Measurements from ENCODE around the gene CNKSR1. TPM values are rescaled to one million over a fixed set of nuclear protein-coding genes. Genes with fewer than 3 reads are reported as not detected.

Gene CNKSR1
- total and polyA plus RNA-seq, 9 donors: 0.73 to 16.8 (median 5.8) TPM

- no peak overlapping the region for H3K27ac ChIP-seq
- intact Hi-C loops (cut with DNase I): loop anchor here (5.0 to 10.0 kb wide), 2 partner anchors 43 to 110 kb away; no protein-coding TSS in a partner anchor
- no peaks in the 10 kb centered on the region for H3K4me1 ChIP-seq (ENCODE audit: insufficient read depth)
- TF ChIP-seq POLR2A (IDR thresholded peaks at IDR 0.05) (no peak), EP300 (IDR thresholded peaks at IDR 0.05) (no peak), CTCF (IDR thresholded peaks at IDR 0.05) (peak; percentile 35 to 61 (median 61))
- no peak overlapping the region for H3K4me3 ChIP-seq
- WGBS, 3 donors: 17 to 25% (median 23%) methylated on average over 18 to 19 of the region's 19 CpGs
- DNase-seq: peak; percentile 64 to 79 (median 75)
- H3K27me3 ChIP-seq: no peaks in the 10 kb centered on the region
- no peaks in the 10 kb centered on the region for H3K36me3 ChIP-seq
- no peaks in the 10 kb centered on the region for H3K9me3 ChIP-seq
Observed at GRCh38 chr1:26145041-26145959, 32.0 kb upstream of the CNKSR1 start.

GRCh38 chr1:26145960-26146294 is 31.4 kb upstream of the CNKSR1 start:
- intact Hi-C loops (cut with DNase I): loop anchor here (5.0 to 10.0 kb wide), 2 partner anchors 44 to 111 kb away; no protein-coding TSS in a partner anchor
- Histone ChIP-seq H3K4me1 (ENCODE audit: insufficient read depth) (no peaks in the 10 kb centered on the region), H3K27me3 (no peaks in the 10 kb centered on the region), H3K36me3 (no peaks in the 10 kb centered on the region), H3K4me3 (no peak overlapping the region), H3K27ac (no peak overlapping the region), H3K9me3 (no peaks in the 10 kb centered on the region)
- DNase-seq: no peak
- TF ChIP-seq EP300 (IDR thresholded peaks at IDR 0.05) (no peak), CTCF (IDR thresholded peaks at IDR 0.05) (no peak), POLR2A (IDR thresholded peaks at IDR 0.05) (no peak)
- WGBS, 3 donors: 18 to 32% (median 27%) methylated on average over 6 of the region's 6 CpGs

- H3K4me1 ChIP-seq (ENCODE audit: insufficient read depth): no peaks in the 10 kb centered on the region
- no peaks in the 10 kb centered on the region for H3K36me3 ChIP-seq
- H3K27me3 ChIP-seq: no peaks in the 10 kb centered on the region
- no peak for DNase-seq
- H3K9me3 ChIP-seq: no peaks in the 10 kb centered on the region
- TF ChIP-seq CTCF (IDR thresholded peaks at IDR 0.05) (no peak), POLR2A (IDR thresholded peaks at IDR 0.05) (no peak), EP300 (IDR thresholded peaks at IDR 0.05) (no peak)
- no peak overlapping the region for H3K4me3 ChIP-seq
- no peak overlapping the region for H3K27ac ChIP-seq
- intact Hi-C loops (cut with DNase I): loop anchor here (5.0 to 10.0 kb wide), 2 partner anchors 47 to 114 kb away; no protein-coding TSS in a partner anchor
Observed at GRCh38 chr1:26148887-26149286, 28.4 kb upstream of the CNKSR1 start.

GRCh38 chr1:26153966-26154532 is 23.2 kb upstream of the CNKSR1 start:
- Histone ChIP-seq H3K9me3 (no peaks in the 10 kb centered on the region), H3K27me3 (no peaks in the 10 kb centered on the region), H3K4me1 (ENCODE audit: insufficient read depth) (no peaks in the 10 kb centered on the region), H3K36me3 (no peaks in the 10 kb centered on the region), H3K27ac (no peak overlapping the region), H3K4me3 (no peak overlapping the region)
- DNase-seq: no peak
- 43 to 52% (median 45%) methylated on average over 5 of the region's 5 CpGs for WGBS, 3 donors
- no peak for TF ChIP-seq POLR2A (IDR thresholded peaks at IDR 0.05)
- no peak for TF ChIP-seq EP300 (IDR thresholded peaks at IDR 0.05)
- TF ChIP-seq CTCF (IDR thresholded peaks at IDR 0.05): no peak
- intact Hi-C loops (cut with DNase I): loop anchor here in 1 of 4 donors (10.0 kb wide), 1 partner anchor 119 kb away; no protein-coding TSS in a partner anchor
